AG09319 (cell line): ENCODE data around the gene PPP1R2B.

ENCODE experiments used
- DNase-seq: peaks from one replicate; pipeline ENCODE4 v3.0.0-alpha.2; 2010; ENCODE audit warnings: low read depth; ENCODE audit errors: extremely low read depth
- CTCF ChIP-seq: IDR thresholded peaks from 2 replicates; pipeline ENCODE4 v1.5.1; 2011; ENCODE audit warnings: low read depth, mild to moderate bottlenecking, inconsistent platforms, low read length, moderate library complexity

PPP1R2B gene

GRCh38 chr5:156850206-156850751, at the start of gene PPP1R2B:
Gene PPP1R2B (plus strand): TSS chr5:156850295. CDS start chr5:156850563, 268 bp downstream.
- DNase-seq = no peak
- TF ChIP-seq CTCF = no peak

GRCh38 chr5:156800929-156801328, 49.2 kb upstream of the PPP1R2B start:
- DNase-seq = no peak
- TF ChIP-seq CTCF = no peak; the same call in 1 of the 2 replicates

GRCh38 chr5:156802501-156802900, 47.6 kb upstream of the PPP1R2B start:
- no peak for DNase-seq
- no peak for TF ChIP-seq CTCF

- TF ChIP-seq CTCF = no peak
- no peak for DNase-seq
Observed at GRCh38 chr5:156803404-156803803, 46.7 kb upstream of the PPP1R2B start.

GRCh38 chr5:156812959-156813358, 37.1 kb upstream of the PPP1R2B start:
- TF ChIP-seq CTCF = no peak
- DNase-seq = no peak

GRCh38 chr5:156815988-156816599, 34.0 kb upstream of the PPP1R2B start:
- DNase-seq = peak; percentile 4
- peak; percentile 65 for TF ChIP-seq CTCF

GRCh38 chr5:156819537-156819936, 30.6 kb upstream of the PPP1R2B start:
- DNase-seq = no peak
- TF ChIP-seq CTCF = no peak
